HG02943 (cell line): ENCODE measurements around the gene PCCA.
"Not testable (repeated sequence)": the region's sequence is repeated elsewhere in the genome, so short reads cannot be mapped to it uniquely, and the experiment has no call there.

Source experiments
- ATAC-seq: cut with Tn5 transposase; IDR thresholded peaks from one replicate; pipeline ENCODE4 v1.9.1; 2021; ENCODE audit warnings: mild to moderate bottlenecking, low read depth, moderate library complexity; ENCODE audit not compliant: unreplicated experiment

Gene PCCA

DNA sequence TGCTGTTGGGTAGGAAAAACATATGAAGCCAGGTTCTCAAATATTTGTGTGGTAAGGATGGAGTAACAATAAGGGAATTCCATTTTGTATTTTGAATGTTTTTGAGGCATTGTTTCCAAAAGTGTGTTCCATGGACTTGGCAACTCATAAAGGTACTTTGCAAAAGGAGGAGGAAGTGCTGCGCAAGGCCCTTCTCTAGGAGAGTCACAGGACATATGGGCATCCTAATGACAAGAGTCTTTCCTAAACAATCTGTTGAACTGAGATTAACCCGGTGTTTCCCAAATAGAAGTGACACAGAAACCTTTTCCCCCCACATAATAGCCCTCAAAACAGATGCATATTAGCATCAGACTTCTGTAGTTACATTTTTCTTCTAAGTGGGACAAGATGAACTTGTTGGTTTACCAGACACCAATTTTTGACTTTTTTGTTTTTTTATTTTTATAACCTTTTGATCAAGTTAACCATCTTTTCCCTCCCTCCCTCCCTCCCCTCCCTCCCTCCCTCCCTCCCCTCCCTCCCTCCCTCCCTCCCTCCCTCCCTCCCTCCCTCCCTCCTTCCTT is 209.3 kb downstream of the PCCA start:
- ATAC-seq = no peak

DNA sequence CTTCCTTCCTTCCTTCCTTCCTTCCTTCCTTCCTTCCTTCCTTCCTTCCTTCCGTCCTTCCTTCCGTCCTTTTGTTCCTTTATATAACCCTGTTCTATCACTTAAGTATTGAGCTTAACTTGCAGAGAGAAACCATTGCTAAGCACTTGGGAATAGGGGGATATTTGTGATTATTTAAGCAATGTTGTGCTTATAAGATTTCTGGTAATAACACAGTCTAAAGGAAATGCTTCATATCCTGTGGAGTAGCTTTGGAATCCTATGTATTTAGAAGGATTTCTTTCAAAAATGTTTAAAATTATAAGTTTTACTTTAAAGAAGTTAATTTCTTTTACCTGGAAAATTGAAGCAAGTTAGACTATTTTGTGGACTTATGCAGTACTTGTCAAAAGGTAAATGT is 209.8 kb downstream of the PCCA start:
- ATAC-seq = no peak

- ATAC-seq = no peak
Measured at GRCh38 chr13:100300243-100300642, 211.3 kb downstream of the PCCA start.

GRCh38 chr13:100300708-100301107 is 211.8 kb downstream of the PCCA start:
- ATAC-seq = no peak

DNA sequence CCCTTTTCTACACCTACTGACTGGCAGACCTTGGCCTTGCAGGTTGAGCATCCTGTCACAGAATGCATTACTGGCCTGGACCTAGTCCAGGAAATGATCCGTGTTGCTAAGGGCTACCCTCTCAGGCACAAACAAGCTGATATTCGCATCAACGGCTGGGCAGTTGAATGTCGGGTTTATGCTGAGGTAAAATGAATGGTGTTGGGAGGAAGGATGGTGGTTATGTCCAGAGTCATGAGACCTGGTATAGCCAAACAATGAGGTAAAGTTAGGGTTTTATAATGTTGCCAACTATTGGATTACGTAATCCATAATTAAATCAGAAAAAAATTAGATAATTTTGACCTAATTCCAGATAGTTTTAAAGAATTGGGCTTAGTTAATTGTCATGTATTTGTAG is 212.5 kb downstream of the PCCA start:
- ATAC-seq = no peak

GRCh38 chr13:100302391-100302790 is 213.5 kb downstream of the PCCA start:
- ATAC-seq = no peak

DNA sequence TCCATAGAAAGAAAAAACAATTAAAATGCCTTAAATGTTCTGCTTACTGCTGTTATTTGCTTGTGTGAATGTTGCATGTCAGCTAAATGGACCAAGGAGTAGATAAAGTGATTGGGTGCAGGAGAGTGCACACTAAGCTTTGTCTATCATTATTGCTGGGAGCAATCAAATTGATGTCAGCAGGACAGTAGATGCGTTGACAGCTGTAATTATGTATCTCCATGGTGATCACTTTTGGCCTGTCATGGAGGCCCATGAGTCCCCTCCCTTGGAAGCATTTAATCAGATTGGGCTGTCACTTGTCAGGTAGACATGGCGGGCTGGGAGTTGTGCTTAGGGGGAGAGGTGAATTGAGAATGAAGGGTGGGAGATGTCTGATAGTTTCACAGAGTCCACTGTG is 215.3 kb downstream of the PCCA start:
- no peak for ATAC-seq

DNA sequence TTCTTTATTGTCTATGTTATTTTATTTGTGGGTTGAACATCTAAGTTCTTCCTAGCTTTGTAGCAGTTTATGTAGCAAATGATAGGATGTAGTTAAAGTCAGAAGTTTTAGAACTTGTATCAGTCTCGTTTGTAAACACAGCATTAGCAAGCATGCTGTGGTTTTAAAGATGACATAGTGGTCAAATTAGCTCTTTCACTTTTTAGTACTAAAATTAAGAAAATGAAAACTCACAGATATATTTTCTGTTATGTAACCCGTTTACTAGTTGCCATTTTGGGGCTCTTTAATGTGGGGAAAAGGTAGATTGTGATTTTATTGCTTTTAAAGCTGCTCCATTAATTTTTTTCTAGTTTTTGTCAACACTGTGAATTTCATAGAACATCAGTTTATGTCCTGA is 216.5 kb downstream of the PCCA start:
- ATAC-seq = no peak

DNA sequence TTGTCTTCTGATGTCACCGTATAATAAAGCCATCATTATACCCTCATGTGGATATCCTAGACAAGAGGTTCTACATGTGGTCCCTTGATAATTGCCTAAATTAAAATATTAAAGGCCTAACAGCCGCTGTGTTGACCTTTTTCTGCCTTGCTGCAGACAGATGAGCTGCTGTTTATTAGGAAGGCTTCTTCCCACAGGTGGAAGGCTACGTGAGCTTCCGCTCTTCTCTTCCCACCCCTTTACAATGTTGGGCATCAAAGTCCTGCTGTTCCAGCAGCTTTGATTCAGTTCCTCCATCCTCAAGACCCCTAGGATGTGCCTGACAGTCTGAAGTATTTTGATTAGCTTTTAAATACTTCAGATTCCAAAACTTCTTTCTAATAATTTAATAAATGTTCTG is 217.1 kb downstream of the PCCA start:
- ATAC-seq = no peak

GRCh38 chr13:100306434-100306999 is 217.6 kb downstream of the PCCA start:
- ATAC-seq = no peak

DNA sequence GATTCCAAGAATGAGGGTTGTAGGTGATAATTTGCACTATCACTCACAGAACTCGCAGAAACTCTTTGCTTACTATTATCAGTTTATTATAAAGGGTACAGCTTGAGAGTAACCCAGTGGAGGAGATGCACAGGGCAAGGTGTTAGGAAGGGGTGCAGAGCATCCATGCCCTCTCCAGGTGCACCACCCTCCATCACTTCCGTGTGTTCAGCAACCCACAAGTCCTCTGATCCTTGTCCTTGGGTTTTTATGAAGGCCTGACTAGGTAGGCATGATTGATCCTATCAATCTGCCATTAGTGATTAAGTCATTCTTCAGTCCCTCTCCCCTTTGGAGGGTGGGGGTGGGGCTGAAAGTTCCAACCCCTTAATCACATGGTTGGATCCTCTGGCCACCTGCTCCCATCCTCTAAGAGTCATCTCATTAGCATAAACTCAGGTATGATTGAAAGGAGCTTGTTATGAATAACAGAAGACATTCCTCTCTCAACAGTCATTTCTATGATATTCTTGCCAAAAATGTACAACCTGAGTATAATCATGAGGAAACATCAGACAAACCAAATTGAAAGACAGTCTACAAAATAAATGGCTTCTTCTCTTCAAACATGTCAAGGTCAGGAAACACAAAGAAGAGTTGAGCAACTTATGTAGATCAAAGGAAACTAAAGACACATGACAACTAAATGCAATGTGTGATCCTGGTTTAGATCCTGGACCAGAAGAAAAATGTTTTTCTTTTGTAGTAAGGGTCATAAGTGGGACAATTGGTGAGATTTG is 225.4 kb downstream of the PCCA start:
- ATAC-seq = no peak

DNA sequence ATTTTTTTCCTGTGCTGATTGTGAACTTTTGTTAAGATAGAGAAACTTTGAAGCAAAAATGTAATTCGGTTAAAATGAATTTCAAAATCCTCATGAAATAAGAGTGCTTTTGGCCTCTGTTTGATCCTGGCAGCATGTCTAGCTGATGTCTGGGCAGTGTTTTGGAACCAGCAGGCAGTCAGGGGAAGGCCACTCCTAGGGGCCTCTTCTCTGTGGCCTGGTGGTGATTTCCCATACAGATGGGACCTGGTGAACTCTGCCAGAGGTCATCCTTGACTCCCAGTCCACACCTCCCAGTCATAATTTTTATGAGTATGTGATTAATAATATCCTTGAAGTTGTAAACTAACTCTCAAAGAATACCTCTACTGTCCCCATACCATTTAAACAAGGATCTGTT is 226.6 kb downstream of the PCCA start:
- ATAC-seq = no peak

DNA sequence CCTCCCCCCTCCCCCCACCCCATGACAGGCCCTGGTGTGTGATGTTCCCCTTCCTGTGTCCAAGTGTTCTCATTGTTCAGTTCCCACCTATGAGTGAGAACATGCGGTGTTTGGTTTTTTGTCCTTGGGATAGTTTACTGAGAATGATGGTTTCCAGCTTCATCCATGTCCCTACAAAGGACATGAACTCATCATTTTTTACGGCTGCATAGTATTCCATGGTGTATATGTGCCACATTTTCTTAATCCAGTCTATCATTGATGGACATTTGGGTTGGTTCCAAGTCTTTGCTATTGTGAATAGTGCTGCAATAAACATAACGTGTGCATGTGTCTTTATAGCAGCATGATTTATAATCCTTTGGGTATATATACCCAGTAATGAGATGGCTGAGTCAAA is 229.6 kb downstream of the PCCA start:
- not testable (repeated sequence) for ATAC-seq

DNA sequence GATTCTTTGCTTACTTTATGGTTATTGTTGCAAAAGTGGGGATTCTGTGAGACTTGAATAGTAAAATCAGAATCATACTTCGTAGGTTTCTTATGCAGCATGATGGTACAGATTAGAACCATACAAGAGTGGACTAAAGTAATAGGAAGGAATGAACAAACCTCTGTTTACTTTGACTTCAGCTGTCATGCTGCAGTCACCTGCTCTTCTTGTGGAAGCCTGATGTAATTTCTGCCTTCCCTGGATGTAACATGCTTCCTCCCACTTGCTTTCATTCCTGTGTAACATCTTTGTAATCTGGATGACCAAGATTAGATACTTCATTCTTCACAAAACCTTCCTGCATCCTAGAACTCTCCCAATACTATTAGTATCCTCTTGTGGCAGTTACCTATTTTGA is 235.0 kb downstream of the PCCA start:
- ATAC-seq = no peak

GRCh38 chr13:100330662-100331061 is 241.8 kb downstream of the PCCA start:
- no peak for ATAC-seq

GRCh38 chr13:100333141-100333540 is 244.2 kb downstream of the PCCA start:
- no peak for ATAC-seq

GRCh38 chr13:100334214-100334613 is 245.3 kb downstream of the PCCA start:
- ATAC-seq = no peak

DNA sequence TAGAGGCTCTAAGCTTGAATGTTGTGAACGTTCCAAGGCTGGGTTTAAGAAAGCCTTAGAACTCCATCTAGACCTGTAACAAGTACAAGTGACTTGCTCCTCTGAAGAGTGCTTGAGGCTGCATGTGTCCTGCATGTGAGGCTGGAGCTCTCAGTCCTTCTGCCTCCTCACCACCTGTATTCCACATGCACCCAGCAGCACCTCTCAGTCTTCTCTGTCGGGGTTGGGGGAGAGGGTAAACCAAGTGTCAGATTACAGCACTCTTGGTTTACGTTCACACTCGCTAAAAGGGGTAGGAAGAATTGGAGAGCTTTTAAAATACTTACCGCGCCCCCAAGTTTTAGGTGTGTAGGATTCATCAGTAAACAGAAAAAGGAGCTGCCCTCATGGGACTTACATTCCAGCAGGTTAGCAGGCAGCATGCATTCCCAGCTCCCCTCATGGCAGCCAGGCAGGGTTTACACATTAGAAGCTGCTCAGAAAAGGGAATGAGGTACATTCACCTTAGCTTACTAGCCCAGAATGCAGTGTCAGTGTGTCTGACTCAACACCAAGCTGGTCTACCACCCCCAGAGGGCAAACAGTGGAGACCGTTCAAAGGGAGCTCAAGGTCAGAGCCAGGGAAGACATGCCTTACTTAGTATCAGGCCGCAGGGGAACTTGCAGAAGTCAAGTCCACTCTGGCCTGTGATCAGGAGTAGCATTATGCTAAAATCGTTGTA is 248.1 kb downstream of the PCCA start:
- ATAC-seq = no peak

DNA sequence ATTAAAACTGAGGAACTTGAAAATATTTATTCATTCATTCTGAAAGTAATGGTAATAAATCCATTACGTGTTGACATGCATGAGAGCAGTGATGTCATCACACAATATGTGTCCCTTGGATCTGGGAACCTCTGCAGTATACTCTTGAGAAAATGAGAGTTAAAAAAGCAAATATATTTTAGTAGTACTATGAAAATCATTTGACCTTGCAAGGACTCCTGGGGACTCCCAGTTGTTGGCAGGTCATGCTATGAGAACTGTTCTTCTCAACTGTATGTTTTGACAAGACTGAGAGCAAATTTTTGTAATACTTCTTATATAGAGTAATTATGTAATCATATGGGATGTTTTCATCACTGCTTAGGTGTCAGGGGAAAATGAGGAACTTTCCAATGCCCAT is 249.4 kb downstream of the PCCA start:
- no peak for ATAC-seq

DNA sequence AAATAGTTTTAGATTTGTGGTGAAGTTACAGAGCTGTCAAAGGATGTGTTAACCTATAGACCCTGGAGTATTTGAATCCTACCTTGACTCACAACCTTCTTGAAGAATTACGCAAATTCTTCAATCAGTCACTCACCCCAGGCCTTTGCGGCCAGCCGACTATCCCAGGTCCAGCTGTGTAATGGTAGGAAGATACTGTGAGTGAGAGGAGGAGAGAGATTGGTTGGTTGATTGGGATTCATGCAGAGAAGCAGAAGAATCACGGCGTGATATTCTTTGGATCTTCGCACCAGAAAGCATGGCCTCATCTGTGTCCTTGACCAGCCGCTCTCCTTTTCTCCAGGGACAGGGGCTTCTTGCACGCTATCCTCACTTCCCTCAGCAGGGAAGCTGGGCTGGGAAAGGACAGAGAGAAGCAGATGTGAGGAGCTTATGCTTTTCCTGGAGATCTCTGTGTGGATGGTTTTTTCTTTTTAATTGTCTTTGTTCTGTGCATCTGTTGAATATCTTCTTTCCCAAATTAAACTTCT is 250.6 kb downstream of the PCCA start:
- ATAC-seq = no peak

- ATAC-seq = no peak
Measured at GRCh38 chr13:100340865-100341264, 252.0 kb downstream of the PCCA start.
